Measurements from ENCODE around the gene QRICH2. TPM values are rescaled to one million over a fixed set of nuclear protein-coding genes. Genes with fewer than 3 reads are reported as not detected.
A peak's percentile ranks its signal among the peaks of the same experiment; 100 is the strongest.
"Not testable (repeated sequence)": the region's sequence is repeated elsewhere in the genome, so short reads cannot be mapped to it uniquely, and the experiment has no call there.

The QRICH2 gene
- total RNA-seq, 1 experiment from 2014 or later: 0.47 TPM

GRCh38 chr17:76270770-76271668 is 37.1 kb downstream of the QRICH2 start:
- in situ Hi-C loops (cut with HindIII; ENCODE audit: low sequenced_read_pairs): no loop called here
- no peak for DNase-seq (ENCODE audit: low spot score)

GRCh38 chr17:76270127-76270592 is 37.9 kb downstream of the QRICH2 start:
- no peak for DNase-seq (ENCODE audit: low spot score)
- in situ Hi-C loops (cut with HindIII; ENCODE audit: low sequenced_read_pairs): no loop called here

GRCh38 chr17:76268991-76269981 is 38.8 kb downstream of the QRICH2 start:
- in situ Hi-C loops (cut with HindIII; ENCODE audit: low sequenced_read_pairs): no loop called here
- DNase-seq (ENCODE audit: low spot score): no peak

- in situ Hi-C loops (cut with HindIII; ENCODE audit: low sequenced_read_pairs): no loop called here
- DNase-seq (ENCODE audit: low spot score): peak; percentile 42
Observed at GRCh38 chr17:76268015-76268749, 39.9 kb downstream of the QRICH2 start.

- DNase-seq (ENCODE audit: low spot score); in situ Hi-C loops (cut with HindIII; ENCODE audit: low sequenced_read_pairs): not testable (repeated sequence)
Observed at GRCh38 chr17:76267581-76268001, 40.5 kb downstream of the QRICH2 start.

GRCh38 chr17:76267051-76267576 is 41.0 kb downstream of the QRICH2 start:
- in situ Hi-C loops (cut with HindIII; ENCODE audit: low sequenced_read_pairs): no loop called here
- DNase-seq (ENCODE audit: low spot score): no peak

GRCh38 chr17:76266244-76266938 is 41.7 kb downstream of the QRICH2 start:
- no peak for DNase-seq (ENCODE audit: low spot score)
- in situ Hi-C loops (cut with HindIII; ENCODE audit: low sequenced_read_pairs): no loop called here

- DNase-seq (ENCODE audit: low spot score): peak; percentile 36
- in situ Hi-C loops (cut with HindIII; ENCODE audit: low sequenced_read_pairs): no loop called here
Observed at GRCh38 chr17:76265624-76266243, 42.3 kb downstream of the QRICH2 start.

- DNase-seq (ENCODE audit: low spot score): peak; percentile 99
- in situ Hi-C loops (cut with HindIII; ENCODE audit: low sequenced_read_pairs): no loop called here
Observed at GRCh38 chr17:76264755-76265623, 43.1 kb downstream of the QRICH2 start, which contains the start of gene UBALD2. TSS of gene UBALD2 (plus strand) at chr17:76265348. CDS start at chr17:76265506, 158 bp downstream.

GRCh38 chr17:76264425-76264754 is 43.7 kb downstream of the QRICH2 start:
- in situ Hi-C loops (cut with HindIII; ENCODE audit: low sequenced_read_pairs): no loop called here
- DNase-seq (ENCODE audit: low spot score): no peak

GRCh38 chr17:76263896-76264295 is 44.2 kb downstream of the QRICH2 start:
- in situ Hi-C loops (cut with HindIII; ENCODE audit: low sequenced_read_pairs): no loop called here
- no peak for DNase-seq (ENCODE audit: low spot score)

GRCh38 chr17:76262732-76263344 is 45.2 kb downstream of the QRICH2 start:
- in situ Hi-C loops (cut with HindIII; ENCODE audit: low sequenced_read_pairs): no loop called here
- no peak for DNase-seq (ENCODE audit: low spot score)

- no peak for DNase-seq (ENCODE audit: low spot score)
- in situ Hi-C loops (cut with HindIII; ENCODE audit: low sequenced_read_pairs): no loop called here
Observed at GRCh38 chr17:76261421-76262215, 46.5 kb downstream of the QRICH2 start.

- in situ Hi-C loops (cut with HindIII; ENCODE audit: low sequenced_read_pairs): no loop called here
- no peak for DNase-seq (ENCODE audit: low spot score)
Observed at GRCh38 chr17:76260669-76261068, 47.4 kb downstream of the QRICH2 start.

GRCh38 chr17:76260220-76260619 is 47.9 kb downstream of the QRICH2 start:
- in situ Hi-C loops (cut with HindIII; ENCODE audit: low sequenced_read_pairs): no loop called here
- no peak for DNase-seq (ENCODE audit: low spot score)

Measured in G401 (cell line).